Activated CD4-positive, alpha-beta T cell treated with anti-CD3 and anti-CD28 coated beads for 4 hours (primary cell): ENCODE measurements around the gene NOL8.

ENCODE experiments used
- DNase-seq, 2 donors: peaks; one replicate each; pipeline ENCODE4 v3.0.0-alpha.2; 2020

NOL8 gene

DNA sequence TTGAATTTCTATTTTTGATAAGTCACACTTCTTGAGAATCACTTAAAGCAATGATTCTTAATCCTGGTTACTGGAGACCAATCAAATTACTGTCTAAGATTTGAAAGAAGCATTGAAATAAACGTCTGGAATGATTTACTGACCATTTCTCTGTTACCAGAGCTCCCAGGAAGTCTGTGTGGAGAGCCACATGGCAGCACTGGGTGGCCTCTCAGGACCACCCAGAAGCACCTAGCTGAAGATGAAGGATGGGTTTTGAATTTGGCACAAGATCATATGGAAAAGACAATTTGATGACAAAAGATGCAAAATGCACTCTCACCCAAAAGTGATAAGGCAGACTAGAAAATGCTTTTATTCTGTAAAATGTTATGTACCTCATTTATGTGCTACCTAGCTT, 62.0 kb downstream of the NOL8 start:
- no peak for DNase-seq

DNA sequence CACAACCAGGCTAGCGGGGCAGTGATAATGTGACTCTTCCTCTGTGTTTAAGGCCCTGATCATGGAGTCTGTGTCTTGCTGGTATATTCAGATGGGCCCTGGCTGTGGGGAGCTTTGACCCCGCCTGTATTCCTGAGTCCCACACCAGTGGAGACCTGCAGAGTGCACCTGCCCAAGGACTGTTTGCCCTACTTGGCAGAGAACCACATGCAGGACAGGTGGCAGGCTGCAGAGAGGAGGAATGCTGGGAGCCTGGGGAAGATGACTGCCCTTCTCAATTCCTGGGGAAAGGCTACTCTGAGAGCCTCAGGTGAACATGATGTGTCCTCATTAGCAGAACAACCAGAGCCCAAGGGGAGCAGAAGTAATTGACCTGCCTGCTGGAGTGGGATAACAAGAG, 67.8 kb downstream of the NOL8 start:
- no peak for DNase-seq

DNA sequence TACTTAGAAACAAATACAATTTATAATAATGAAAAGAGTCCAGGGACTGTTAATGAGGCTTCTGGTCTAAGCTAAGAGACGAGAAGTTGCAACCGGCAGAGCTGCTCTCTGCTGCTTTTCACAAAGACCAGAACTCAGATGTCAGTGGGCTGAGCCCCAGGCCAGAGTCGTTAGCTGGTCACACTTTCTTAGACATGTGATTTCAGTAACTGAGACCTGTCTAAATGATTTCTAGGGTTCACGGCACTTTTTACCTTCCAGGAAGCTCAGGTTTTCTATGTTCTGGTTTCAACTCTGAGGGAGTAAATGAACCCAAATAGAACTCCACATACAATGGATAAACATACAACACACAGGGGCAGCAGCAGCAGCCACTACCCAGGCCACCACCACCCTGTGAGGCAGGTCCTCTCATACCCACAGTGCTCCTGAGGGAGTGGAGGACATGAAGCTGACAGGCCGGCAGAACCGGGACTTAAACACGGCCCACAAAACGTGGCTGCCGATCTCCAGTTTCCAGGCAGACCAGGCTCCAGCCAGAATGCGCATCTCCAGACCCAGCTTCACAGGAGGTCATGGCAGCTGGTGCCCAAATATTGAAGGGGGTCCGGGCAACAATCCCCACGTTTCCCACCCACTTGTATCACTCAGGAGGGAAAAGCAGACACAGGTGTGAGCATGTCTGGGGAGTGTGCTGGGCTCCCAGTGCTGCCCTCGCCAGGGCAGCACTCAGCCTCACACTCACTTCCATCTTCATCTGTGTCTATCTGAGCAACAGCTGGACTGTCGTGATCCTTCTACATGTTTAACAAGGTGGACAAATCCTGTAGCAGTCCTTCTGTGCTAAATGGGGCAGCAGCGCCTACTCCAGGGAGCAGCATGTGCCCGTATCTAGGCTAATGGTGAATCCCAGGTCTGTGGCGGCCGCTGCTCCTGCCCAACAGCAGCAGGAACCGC, 70.5 kb downstream of the NOL8 start:
- no peak for DNase-seq

DNA sequence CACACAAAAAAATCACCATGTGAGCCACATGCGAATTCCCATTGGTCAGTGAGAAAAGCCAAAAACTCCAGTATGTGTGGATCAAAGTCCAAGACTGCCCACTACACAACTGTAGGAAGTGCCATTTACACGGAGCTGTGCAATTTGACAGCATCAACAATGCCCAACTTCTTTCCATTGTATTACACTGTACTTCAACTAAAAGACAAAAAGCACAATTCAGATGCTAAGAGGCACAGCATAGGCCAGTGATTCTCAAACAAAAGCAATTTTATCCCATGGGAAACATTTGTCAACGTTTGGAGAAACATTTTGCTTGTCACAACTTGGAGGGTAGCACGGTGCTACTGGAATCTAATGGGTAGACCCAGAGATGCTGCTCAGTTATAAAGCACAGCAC, 71.5 kb downstream of the NOL8 start:
- no peak for DNase-seq

DNA sequence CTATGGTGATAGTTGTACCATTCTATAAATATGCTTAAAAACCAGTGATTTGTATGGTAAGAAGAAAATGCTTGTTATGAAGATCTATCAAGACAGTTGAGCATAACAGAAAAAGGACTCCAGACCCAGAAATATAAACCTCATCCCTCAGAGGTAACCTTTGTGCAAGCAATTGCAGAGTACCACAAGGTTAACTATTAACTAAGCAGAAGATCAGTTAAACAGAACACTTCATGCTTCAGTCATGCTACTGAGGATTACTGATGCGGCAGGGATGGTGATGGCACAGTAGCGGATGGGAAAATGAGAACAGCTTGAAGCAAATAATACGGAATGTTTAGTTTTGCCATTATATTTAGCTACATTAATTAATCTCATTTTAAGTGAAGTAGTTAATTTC, 77.2 kb downstream of the NOL8 start:
- DNase-seq: no peak
